ENCODE results near the gene JUNB.

- TF ChIP-seq POLR2A (IDR thresholded peaks at IDR 0.05) (no peak), EP300 (IDR thresholded peaks at IDR 0.05; ENCODE audit: low read depth) (no peak), CTCF (IDR thresholded peaks at IDR 0.05) (no peak), POLR2AphosphoS5 (IDR thresholded peaks at IDR 0.05) (no peak)
Observed at GRCh38 chr19:12786952-12787351, 4.3 kb upstream of the JUNB start.

Measured in transverse colon (tissue), 4 donors.